Activated CD4-positive, alpha-beta T cell treated with anti-CD3 and anti-CD28 coated beads for 4 hours (primary cell): ENCODE measurements around the gene AFG1L.
"Not testable (repeated sequence)": the region's sequence is repeated elsewhere in the genome, so short reads cannot be mapped to it uniquely, and the experiment has no call there.

Experiments
- DNase-seq, 2 donors: peaks; one replicate each; pipeline ENCODE4 v3.0.0-alpha.2; 2020

The AFG1L gene

GRCh38 chr6:108419474-108419873 lies 124.6 kb downstream of the AFG1L start:
- DNase-seq: no peak

GRCh38 chr6:108419934-108420609 lies 125.2 kb downstream of the AFG1L start:
- no peak for DNase-seq

DNA sequence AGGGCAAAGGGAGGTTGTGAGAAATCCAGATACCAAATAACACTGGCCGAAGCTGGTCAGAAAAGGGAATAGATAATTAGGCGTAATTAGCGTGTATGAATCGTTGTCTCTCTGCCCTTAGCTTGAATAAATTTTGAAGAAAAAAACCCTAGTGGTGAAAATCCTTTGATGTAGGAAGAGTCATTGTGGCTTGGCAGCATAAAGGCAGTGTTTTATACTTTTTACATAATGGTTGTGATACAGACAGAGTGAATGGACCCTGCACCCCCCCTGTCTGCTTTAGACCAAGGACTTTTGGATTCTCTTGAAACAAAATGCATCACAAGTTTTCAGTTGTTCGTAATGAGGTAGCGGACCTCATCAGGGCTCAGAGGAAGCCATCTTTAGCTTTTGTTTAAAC lies 126.5 kb downstream of the AFG1L start:
- no peak for DNase-seq

GRCh38 chr6:108423982-108424705 lies 129.3 kb downstream of the AFG1L start:
- DNase-seq: no peak

DNA sequence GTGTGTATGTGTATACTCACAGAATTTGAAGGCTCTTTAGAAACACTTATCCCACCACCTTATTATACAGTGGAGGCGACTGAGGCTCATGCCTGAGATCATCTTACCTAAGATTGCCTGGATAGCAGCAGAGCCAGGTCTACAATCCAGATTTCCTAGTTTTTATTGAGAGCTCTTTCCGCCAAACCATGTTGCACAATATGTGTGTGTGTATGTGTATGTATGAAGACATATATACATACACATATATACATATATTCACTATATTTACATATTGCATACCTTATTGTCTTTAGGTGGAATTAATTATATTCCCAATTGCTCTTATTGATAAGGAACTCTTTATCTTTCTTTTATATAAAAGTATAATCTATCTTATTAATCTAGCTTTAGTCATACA lies 130.6 kb downstream of the AFG1L start:
- no peak for DNase-seq

GRCh38 chr6:108432143-108432542 lies 137.3 kb downstream of the AFG1L start:
- no peak for DNase-seq

GRCh38 chr6:108432792-108433191 lies 137.9 kb downstream of the AFG1L start:
- DNase-seq: no peak

DNA sequence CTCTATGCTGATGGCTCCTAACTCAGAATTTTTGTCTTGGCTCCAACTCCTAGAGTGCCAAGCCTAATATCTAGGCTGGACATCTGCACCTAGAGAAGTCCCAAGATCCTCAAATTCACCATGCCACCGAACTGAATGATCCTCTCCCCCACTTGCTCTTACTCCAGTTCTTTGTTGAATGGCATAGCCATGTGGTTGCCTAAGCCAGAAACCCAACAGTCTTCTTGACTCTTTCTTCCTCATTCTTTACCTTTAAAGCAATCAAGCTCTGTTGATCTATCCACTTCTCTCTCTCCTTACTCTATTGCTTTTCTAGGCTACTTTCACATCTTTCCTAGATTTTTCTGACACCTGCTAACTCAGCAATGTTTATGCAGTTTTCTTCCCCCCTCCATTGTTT lies 139.4 kb downstream of the AFG1L start:
- no peak for DNase-seq

DNA sequence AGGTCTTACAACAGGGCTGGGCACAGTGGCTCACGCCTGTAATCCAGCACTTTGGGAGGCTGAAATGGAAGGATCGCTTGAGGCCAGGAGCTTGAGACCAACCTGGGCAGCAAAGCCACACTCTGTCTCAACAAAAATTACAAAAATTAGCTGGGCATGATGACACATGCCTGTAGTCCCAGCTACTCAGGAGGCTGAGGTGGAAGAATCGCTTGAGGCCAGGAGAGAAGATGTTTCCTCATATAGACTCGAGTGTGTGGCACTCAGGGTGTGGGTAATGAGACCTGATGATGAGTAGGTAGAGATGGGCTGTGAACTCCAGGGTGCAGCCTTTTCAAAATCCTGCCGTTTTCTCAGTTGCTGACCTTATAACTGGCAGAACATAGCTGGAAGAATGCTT lies 140.5 kb downstream of the AFG1L start:
- no peak for DNase-seq

- no peak for DNase-seq
Measured at GRCh38 chr6:108436771-108437170, 141.9 kb downstream of the AFG1L start.

DNA sequence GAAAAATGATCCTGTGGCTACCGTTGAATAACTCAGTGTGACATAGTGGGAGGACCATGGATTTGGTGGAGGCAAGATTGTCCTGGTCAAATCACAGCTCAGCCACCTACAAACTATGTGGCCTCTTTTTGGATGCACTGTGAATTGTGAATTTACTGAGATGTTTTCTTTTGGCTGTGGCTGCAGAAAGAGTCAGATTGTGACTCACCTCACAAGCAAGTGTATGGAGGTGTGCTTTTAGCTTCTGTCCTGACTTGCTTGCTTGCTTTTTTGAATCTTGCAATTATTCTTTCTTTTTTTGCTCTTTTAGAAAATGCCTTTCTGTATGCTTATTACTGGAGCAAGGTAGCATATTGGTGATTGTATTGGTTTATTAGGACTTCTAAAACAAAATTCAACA lies 143.0 kb downstream of the AFG1L start:
- DNase-seq: no peak

GRCh38 chr6:108438918-108439317 lies 144.1 kb downstream of the AFG1L start:
- DNase-seq: no peak

DNA sequence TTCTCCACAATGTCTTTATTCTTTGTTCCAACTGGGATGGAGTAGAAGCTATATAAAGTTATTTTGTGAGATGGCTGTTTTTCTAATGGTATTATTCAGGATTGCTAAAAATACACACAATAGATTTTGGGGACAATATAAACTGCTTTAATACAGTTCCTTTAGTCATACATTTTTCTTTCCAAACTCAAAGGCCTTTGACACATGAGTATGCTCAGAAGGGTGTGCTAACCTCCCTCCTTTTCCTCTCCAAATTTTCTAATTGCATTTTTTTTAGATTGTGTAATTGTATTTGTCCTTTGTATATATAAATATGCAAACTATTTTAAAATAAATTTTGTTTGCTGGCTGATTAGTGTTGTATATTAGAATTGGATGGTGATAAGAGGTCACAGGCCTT lies 146.3 kb downstream of the AFG1L start:
- no peak for DNase-seq

DNA sequence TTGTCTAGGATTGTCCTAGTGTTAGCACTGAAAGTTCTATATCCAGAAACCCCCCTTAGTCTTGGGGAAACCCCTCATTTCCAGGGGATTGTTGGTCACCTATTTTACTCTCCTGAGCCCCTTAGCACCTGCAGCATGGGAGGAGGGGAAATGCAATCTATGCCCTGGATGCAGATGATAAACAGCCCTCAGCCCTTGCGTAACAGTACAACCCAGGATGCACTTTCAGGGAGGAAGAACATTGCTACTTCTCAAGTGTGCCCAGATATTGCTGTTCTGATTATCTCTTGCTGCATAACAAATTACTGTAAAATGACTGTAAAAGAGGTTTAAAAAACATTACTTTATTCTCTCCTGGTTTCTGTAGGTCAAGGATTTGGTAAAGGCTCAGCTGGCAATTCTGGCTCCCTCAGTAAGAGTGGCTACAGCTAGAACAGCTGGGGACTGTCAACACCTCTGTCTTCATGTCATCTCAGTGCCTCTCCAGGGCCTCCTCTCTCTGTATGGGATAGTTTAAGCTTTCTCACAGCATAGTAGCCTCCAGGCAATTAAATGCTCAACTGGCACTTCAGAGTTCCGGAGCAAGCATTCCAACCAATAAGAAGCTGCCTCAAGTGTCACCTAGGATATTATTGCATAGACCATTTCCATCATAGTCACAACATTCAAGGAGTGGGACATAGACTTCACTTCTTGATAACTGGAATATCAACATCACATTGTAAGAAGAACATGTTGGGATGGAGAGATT lies 148.1 kb downstream of the AFG1L start:
- no peak for DNase-seq

DNA sequence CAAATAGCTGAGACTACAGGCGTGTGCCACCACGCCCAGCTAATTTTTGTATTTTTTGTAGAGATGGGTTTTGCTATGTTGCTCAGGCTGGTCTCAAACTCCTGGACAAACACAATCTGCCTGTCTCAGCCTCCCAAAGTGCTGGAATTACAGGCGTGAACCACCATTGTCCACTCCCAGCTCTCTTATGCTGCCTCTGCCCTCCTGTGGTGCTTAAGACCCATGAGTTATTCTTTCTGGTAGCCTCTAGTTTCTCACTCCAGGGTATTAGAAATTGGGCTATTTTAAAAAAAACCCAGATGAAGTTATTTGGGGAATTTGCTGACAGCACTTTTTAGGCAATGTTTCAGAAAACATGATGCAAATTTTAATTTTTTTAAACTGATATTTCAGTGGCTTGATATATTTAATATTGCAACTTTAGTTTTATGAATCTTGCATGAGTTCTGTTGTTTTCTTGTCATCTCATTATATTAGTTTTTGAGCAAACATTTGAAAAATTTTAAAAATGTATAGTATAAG lies 151.8 kb downstream of the AFG1L start:
- DNase-seq: no peak

GRCh38 chr6:108448481-108448880 lies 153.6 kb downstream of the AFG1L start:
- no peak for DNase-seq

DNA sequence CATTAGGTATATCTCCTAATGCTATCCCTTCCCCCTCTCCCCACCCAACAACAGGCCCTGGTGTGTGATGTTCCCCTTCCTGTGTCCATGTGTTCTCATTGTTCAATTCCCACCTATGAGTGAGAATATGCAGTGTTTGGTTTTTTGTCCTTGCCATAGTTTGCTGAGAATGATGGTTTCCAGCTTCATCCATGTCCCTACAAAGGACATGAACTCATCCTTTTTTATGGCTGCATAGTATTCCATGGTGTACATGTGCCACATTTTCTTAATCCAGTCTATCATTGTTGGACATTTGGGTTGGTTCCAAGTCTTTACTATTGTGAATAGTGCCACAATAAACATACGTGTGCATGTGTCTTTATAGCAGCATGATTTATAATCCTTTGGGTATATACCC lies 154.9 kb downstream of the AFG1L start:
- DNase-seq: not testable (repeated sequence)

DNA sequence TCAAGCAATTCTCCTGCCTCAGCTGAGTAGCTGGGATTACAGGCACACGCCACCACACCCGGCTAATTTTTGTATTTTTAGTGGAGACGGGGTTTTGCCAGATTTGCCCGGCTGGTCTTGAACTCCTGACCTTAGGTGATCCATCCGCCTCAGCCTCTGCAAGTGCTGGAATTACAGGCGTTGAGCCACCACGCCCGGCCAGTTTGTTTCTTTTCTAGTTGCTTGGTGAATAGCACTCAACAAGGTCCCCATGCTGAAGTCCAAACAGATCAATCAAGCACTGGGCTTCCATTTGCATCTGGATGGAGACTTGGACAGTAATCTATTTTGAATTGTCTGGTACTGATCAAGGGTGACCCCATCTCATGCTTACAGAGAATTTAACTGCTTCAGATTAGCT lies 157.0 kb downstream of the AFG1L start:
- DNase-seq: no peak

GRCh38 chr6:108452711-108453195 lies 157.9 kb downstream of the AFG1L start:
- DNase-seq: no peak

- no peak for DNase-seq
Measured at GRCh38 chr6:108453601-108454185, 158.8 kb downstream of the AFG1L start.

DNA sequence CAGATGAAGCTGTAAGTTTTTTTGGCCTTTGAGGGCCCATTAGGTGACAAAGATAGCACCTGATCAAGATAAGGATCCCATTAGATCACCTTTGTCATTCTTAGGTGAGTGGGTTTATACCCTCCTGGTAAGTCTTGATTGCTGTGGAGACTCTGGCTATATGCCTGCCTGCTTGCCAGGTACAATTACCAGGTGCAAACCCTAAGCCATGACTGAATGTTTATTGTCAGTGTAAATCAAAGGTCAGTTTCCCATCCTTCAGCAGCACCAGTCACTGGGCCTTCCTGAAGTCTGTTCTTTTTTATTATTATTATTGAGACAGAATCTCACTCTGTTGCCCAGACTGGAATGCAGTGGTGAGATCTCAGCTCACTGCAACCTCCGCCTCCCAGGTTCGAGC lies 159.5 kb downstream of the AFG1L start:
- no peak for DNase-seq

GRCh38 chr6:108455688-108456087 lies 160.8 kb downstream of the AFG1L start:
- no peak for DNase-seq

GRCh38 chr6:108463784-108464183 lies 168.9 kb downstream of the AFG1L start:
- no peak for DNase-seq
